ENCODE data around the gene RIPOR2. TPM values are rescaled to one million over a fixed set of nuclear protein-coding genes. Genes with fewer than 3 reads are reported as not detected.

Gene RIPOR2
- total and polyA plus RNA-seq, 10 of the 15 experiments (the other 5 are each of a cell fraction or from before 2014, with no cell fraction given): 22.2 to 48.2 (median 34.7) TPM

DNA sequence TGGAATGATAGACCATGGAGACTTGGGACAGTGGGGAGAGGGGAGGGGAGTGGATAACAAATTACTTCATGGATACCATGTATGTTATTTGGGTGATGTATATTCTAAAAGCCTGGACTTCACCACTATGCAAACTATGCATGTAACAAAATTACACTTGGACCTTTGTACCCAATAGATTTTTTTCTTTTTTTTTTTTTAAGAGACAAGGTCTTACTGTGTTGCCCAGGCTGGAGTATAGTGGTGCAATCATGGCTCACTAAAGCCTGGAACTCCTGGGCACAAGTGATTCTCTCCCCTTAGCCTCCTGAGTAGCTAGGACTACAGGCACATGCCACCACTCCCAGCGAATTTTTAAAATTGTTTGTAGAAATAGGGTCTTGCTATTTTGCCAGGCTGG, 45.3 kb downstream of the RIPOR2 start:
- H3K9ac ChIP-seq (ENCODE audit: control insufficient read depth, insufficient read depth, low read length): no peak overlapping the region
- no peak for DNase-seq (ENCODE audit: low read depth, low spot score)
- CTCF ChIA-PET: interaction anchor here (1.3 kb wide), 1 partner anchor 44 kb away, joined by 3 read pairs; no protein-coding TSS in a partner anchor
- peaks cover 15% of the 10 kb centered on the region for H3K4me1 ChIP-seq (ENCODE audit: control insufficient read depth, insufficient read depth, low read length)
- H4K20me1 ChIP-seq (ENCODE audit: control insufficient read depth, insufficient read depth): no peaks in the 10 kb centered on the region
- RAD21 ChIA-PET (ENCODE audit: unreplicated experiment): interaction anchor here (2.8 kb wide), 1 partner anchor 101 kb away, joined by 16 read pairs; no protein-coding TSS in a partner anchor
- ATAC-seq: no peak
- no peak overlapping the region for H2AFZ ChIP-seq (ENCODE audit: control insufficient read depth, low read depth, low read length)
- no peak overlapping the region for H3K4me2 ChIP-seq (ENCODE audit: control insufficient read depth, insufficient read depth)
- no peaks in the 10 kb centered on the region; the same call in 2 of the 3 replicates for H3K9me3 ChIP-seq (replicated peaks; ENCODE audit: control insufficient read depth, insufficient read depth, low read length)
- WGBS (ENCODE audit: insufficient coverage, insufficient replicate concordance, low lambda C conversion rate, missing lambda C conversion rate): 6% methylated on average over 1 of the region's 1 CpG
- BruUV-seq (replicated peaks): no TSS peak
- SMC1A ChIA-PET (ENCODE audit: uncharacterized antibody, unreplicated experiment): interaction anchor here (0.8 to 2.3 kb wide), 3 partner anchors 12 to 101 kb away, joined by 3 to 14 read pairs (median 4); no protein-coding TSS in a partner anchor
- POLR2A ChIA-PET: no interaction called here
- TF ChIP-seq TCF7 (IDR thresholded peaks at IDR 0.05; ENCODE audit: borderline replicate concordance) (no peak), RBBP5 (conservative IDR thresholded peaks at IDR 0.05) (no peak), YY1 (IDR thresholded peaks at IDR 0.05; ENCODE audit: low read depth, low read length) (no peak), NFYA (IDR thresholded peaks at IDR 0.05; ENCODE audit: borderline replicate concordance, low read depth, low read length) (no peak), POU2F2 (IDR thresholded peaks at IDR 0.05; ENCODE audit: borderline replicate concordance, low read depth, low read length) (no peak), ZBED1 (IDR thresholded peaks at IDR 0.05; ENCODE audit: borderline replicate concordance) (no peak)
- TF ChIP-seq, protein P1, sequence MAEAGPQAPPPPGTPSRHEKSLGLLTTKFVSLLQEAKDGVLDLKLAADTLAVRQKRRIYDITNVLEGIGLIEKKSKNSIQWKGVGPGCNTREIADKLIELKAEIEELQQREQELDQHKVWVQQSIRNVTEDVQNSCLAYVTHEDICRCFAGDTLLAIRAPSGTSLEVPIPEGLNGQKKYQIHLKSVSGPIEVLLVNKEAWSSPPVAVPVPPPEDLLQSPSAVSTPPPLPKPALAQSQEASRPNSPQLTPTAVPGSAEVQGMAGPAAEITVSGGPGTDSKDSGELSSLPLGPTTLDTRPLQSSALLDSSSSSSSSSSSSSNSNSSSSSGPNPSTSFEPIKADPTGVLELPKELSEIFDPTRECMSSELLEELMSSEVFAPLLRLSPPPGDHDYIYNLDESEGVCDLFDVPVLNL (IDR thresholded peaks at IDR 0.05; ENCODE audit: low read depth, low read length): no peak
- TF ChIP-seq, protein P2, sequence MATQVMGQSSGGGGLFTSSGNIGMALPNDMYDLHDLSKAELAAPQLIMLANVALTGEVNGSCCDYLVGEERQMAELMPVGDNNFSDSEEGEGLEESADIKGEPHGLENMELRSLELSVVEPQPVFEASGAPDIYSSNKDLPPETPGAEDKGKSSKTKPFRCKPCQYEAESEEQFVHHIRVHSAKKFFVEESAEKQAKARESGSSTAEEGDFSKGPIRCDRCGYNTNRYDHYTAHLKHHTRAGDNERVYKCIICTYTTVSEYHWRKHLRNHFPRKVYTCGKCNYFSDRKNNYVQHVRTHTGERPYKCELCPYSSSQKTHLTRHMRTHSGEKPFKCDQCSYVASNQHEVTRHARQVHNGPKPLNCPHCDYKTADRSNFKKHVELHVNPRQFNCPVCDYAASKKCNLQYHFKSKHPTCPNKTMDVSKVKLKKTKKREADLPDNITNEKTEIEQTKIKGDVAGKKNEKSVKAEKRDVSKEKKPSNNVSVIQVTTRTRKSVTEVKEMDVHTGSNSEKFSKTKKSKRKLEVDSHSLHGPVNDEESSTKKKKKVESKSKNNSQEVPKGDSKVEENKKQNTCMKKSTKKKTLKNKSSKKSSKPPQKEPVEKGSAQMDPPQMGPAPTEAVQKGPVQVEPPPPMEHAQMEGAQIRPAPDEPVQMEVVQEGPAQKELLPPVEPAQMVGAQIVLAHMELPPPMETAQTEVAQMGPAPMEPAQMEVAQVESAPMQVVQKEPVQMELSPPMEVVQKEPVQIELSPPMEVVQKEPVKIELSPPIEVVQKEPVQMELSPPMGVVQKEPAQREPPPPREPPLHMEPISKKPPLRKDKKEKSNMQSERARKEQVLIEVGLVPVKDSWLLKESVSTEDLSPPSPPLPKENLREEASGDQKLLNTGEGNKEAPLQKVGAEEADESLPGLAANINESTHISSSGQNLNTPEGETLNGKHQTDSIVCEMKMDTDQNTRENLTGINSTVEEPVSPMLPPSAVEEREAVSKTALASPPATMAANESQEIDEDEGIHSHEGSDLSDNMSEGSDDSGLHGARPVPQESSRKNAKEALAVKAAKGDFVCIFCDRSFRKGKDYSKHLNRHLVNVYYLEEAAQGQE (IDR thresholded peaks at IDR 0.05; ENCODE audit: low read depth, low read length): no peak
- TF ChIP-seq, protein P3, sequence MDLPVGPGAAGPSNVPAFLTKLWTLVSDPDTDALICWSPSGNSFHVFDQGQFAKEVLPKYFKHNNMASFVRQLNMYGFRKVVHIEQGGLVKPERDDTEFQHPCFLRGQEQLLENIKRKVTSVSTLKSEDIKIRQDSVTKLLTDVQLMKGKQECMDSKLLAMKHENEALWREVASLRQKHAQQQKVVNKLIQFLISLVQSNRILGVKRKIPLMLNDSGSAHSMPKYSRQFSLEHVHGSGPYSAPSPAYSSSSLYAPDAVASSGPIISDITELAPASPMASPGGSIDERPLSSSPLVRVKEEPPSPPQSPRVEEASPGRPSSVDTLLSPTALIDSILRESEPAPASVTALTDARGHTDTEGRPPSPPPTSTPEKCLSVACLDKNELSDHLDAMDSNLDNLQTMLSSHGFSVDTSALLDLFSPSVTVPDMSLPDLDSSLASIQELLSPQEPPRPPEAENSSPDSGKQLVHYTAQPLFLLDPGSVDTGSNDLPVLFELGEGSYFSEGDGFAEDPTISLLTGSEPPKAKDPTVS (IDR thresholded peaks at IDR 0.05; ENCODE audit: low read depth, low read length): no peak
- H3K27me3 ChIP-seq (replicated peaks in 1 of 2; ENCODE audit: control insufficient read depth in 2 of 2, insufficient read depth in 2 of 2, low read length in 1 of 2): no peaks in the 10 kb centered on the region
- H3K4me3 ChIP-seq: no peak overlapping the region
- no peak for FAIRE-seq
- in situ Hi-C loops (cut with MboI) (no loop called here), intact Hi-C loops (cut with micrococcal nuclease; ENCODE audit: unreplicated experiment) (no loop called here)
- no peaks in the 10 kb centered on the region for H3K36me3 ChIP-seq (ENCODE audit: control insufficient read depth in 2 of 2, insufficient read depth in 2 of 2, low read length in 1 of 2)
- no peaks in the 10 kb centered on the region; the same call in 1 of the 2 replicates for H3K79me2 ChIP-seq (ENCODE audit: control insufficient read depth, insufficient read depth, low read length)
- no peak overlapping the region for H3K27ac ChIP-seq (ENCODE audit: control insufficient read depth, insufficient read depth)
